NCI-H526 (cell line): ENCODE data around the gene EXOC3.
"Not testable (repeated sequence)": the region's sequence is repeated elsewhere in the genome, so short reads cannot be mapped to it uniquely, and the experiment has no call there.

Experiments used
- DNase-seq, 2 experiments: peaks; one replicate each; lab custom pipeline; 2025; lab: John Stamatoyannopoulos, UW

EXOC3 gene

DNA sequence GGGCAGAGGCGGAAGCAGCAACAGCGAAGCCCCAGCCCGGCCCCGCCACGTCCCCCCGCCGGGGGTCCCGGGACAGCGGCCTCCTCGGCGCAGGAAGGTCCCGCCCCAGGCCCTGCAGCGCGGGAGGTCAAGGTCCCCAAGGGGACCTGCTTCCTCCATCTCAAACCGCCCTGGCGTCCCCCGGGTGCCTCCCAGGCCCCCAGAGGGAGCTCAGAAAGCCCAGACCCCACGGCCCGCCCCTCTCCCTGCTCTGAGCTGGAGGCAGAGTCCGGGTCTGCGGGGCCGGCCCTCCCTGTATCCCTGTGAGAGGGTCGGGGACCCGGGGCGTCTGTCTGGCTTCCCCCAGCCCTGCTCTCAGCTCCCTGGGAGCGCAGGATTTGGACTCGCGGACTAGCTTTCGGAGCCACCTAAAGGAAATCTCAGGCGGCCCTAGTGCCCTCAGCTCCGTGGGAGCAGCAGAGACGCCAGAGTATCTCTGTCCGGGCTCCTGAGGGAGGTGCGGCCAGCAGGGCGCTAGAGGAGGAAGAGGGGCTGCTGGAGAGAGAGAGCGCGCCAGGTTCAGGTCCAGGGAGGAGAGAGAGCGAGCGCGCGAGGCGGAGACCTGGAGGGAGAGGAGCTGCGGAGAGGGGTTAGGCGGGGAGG is 30.7 kb downstream of the EXOC3 start:
- DNase-seq = peak; percentile 37 to 72

DNA sequence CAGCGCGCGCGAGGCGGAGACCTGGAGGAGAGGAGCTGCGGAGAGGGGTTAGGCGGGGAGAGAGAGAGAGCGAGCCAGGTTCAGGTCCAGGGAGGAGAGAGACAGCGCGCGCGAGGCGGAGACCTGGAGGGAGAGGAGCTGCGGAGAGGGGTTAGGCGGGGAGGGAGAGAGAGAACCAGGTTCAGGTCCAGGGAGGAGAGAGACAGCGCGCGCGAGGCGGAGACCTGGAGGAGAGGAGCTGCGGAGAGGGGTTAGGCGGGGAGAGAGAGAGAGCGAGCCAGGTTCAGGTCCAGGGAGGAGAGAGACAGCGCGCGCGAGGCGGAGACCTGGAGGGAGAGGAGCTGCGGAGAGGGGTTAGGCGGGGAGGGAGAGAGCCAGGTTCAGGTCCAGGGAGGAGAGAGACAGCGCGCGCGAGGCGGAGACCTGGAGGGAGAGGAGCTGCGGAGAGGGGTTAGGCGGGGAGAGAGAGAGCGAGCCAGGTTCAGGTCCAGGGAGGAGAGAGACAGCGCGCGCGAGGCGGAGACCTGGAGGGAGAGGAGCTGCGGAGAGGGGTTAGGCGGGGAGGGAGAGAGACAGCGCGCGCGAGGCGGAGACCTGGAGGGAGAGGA is 31.4 kb downstream of the EXOC3 start:
- not testable (repeated sequence) for DNase-seq

DNA sequence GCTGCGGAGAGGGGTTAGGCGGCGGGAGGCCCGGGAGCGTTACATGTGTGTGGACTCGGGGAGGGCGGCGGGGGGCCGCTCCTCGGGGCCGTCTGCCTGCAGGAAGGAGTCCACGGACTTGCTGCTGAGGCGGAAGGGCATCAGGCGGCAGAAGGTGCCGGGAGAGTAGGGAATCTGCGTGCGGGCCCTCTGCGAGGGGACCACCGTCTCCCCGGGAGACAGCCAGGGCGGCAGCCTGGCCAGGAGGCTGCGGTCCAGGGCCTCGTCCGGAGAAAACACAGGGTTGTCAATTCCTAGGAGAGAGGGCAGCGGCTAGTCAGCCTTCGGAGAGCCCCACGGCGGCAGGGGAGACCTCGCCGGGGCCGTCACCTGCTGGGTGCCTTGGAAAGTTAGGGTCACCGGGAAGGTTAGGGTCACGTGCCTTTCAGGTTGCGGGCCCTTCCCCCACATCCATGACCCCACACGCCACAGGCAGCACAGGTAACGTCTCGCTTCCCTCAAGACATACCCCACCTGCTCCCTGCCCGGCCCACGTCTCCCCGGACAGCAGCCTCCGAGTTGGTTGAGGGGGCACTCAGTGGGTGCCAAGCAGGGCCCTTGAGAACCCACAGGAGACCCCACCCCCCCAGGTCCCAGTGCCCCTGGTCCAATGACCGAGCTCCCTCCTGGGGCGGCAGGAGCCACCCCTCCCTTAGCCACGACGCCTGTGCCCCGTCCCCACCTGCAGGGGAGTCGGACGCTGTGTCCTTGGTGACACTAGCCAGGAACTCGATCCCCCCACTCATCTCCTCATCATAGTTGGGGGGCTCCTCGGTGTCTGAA is 32.1 kb downstream of the EXOC3 start:
- DNase-seq = peak in 1 of 2 experiments; percentile 27

DNA sequence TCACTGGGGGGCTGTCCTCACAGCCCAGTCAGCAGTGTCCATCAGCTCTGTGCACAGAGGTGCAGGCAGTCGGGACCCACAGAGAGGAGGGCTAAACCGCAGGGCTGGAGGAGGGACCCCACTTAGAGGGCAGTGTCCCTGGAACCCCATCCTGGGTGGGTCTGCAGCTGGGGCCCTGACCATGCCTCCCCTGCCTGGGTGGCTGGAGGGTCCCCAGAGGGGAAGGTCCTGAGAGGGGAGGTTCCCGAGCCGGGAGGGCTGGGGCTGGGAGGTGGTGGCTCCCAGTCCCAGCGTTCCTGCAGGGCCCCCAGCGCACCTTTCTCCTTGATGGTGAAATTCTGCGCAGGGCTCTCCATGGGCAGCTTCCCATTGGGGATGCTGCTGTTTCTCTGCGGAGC is 32.7 kb downstream of the EXOC3 start:
- peak in 1 of 2 experiments; percentile 45 for DNase-seq

DNA sequence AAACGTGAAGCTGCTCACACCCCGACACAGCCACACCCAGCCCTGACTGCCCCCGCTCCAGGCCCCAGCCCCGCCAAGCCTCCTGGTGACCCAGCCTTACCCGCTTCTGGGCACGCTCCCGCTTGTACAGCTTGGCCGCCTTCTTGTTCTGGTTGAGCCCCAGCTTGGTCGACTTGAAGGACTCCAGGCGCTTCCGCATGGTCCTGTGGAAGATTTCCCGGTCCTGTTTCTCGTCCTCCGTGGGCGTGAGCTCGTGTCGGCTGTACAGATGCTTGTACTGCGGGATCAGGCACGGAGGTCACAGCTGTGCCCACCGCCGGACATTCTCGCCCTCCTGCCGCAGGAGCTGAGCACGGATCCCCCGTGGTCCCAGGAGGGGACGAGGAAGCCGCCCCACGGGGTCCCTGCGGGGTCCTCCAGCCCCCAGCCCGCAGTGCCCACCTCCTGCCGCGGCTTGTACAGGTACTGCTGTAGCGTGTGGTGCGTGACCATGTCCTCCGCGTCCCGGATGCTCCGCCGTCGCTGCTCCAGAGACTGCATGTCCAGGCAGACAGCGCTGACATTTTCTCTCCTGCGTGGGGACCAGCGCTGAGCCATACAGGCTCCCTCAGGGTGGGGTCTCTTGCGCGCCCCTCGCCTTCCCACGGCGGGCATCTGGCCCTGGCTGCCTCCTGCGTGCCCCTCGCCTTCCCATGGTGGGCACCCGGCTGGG is 33.3 kb downstream of the EXOC3 start:
- DNase-seq = peak in 1 of 2 experiments; percentile 45

DNA sequence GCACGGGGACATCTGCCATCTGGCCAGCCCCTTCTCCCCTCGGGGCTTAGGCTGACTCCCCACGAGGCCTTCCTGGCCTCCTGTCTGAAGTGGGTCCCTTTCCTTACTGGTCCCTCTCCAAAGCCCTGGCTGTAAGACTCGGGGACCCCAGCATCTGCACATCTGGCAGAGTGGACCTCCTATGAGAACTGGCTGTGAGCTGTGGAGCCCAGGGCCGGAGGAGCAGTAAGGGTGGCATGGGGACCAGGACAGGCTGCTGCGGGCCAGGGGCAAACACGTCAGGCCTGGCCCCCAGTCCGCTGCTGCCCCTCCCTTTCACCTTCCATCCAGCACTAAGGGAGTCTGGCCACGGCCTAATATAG is 33.8 kb downstream of the EXOC3 start:
- no peak for DNase-seq

DNA sequence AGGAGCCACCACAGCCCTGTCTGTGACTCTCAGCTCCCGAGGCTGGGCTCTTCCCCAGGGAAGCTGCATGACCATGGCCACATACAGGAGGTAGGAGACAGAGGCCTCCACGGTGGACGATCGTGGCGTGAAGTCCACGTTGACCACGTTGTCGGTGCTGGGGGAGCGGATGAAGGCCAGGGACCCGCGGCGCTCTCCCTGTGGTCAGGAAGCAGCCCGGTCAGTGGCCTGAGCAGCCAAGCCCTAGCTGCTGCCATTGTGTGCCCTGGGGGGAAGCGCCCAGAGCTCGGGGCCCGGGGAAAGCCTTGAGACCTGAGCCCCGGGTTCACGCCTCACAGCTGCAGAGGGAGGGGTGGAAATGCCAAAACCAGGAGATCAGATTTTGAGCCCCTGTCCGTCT is 34.3 kb downstream of the EXOC3 start:
- DNase-seq = no peak

DNA sequence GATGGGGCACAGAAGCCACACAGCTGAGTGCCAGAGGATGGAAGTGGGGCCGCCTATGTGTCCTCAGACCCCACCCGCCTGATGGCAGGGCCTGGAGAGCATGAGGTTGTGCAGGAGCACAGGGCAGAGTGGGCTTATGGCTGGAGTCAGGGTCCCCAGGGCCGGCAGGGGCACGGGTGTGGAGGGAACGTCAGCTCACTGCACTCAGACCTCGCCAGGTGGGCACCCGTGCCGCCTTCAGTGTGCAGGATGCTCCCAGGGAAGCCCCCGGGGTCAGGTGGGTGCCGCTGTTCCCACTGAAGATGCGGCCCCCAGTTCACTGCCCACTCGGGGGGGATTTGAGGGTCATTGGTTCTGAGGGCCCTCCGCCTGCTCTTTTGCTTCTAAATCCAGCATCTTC is 34.9 kb downstream of the EXOC3 start:
- DNase-seq = no peak

DNA sequence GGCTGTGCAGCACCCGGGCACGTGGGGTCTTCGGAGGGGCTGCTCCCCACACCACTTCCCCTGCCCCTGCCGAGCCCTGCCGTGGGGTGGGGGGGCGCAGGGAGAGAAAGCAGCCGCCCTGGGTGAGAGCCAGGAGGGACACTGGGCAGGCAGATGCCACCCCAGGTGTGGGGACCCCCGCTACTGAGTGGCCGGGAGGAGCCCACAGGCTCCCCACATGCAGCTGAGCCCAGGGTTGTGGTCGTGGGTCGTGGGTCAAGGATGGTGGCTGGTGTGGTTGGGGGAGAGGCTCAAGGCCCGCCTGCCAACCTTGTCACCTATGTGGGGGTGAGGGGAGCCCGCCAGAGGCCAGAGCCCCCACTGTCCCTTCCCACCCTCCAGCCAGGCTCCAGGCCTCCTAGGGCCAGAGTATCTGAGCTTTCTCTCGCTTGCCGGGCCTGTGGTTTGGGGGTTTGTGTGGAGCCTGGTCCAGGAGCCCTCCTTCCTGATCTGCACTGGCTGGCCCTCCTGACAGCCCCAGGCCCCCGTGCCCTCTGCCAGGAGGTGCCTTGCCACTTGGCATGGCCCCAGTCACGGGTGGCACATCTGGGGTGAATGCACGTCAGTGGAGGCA is 35.5 kb downstream of the EXOC3 start:
- no peak for DNase-seq

DNA sequence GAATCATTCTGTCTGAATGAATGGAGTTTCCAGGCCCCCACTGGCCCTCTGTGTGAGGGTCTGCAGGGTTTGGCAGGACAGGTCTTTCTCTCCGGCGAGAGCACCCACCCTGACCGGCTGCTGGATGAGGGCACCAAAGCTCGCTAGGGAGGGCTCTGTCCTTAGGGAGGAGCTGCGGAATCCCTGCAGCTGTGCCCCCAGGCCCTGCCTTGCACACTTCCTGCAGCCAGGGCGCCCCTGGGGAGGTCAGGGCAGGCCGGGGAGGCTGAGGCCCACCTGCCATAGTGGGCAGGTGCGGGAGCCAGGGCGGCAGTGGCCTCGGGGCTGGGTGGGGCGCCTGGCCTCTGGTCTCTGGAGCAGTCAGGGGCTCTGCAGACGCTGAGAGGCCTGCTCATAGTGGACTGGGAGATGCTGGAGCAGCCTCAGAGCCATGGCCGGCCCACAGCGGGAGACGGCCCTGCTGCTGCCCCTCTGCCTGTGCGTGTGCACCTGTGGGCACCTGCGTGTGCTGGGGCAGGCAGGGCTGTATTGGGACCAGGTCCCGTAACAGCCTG is 36.1 kb downstream of the EXOC3 start:
- no peak for DNase-seq

DNA sequence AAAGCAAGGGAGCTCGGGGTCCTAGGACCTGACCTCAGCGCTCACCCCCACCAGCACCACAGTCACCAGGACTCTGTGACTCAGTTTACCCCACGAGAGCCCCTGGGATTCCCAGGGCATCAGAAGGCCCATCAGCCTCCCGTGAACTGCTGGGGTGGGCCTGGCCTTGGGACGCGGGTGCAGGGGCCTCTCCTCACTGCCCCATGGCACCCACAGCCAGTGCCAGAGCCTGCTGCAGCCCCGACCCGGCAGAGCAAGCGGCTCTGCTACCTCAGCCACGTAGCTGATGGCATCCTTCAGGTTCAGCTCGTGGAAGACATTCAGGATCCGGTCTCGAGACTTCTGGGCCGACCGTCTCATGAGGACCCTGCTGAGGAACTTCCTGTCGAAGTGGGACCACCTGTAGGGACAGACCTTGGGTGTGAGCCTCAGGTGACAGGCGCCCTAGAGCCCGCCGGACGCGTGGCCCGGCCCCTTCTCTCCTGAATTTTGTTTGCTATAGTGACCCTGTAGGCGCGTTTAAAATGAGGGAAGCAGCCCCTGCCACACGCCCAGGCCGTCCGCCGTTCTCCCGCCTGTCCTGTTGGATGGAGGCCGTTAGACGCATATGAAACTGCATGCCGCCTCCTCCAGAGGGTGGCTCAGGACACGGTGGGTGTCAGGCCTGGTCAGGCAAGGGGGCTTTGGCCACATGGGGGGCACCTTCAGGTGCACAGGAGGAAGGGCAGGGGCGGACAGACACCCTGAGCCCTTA is 36.8 kb downstream of the EXOC3 start:
- DNase-seq = no peak

DNA sequence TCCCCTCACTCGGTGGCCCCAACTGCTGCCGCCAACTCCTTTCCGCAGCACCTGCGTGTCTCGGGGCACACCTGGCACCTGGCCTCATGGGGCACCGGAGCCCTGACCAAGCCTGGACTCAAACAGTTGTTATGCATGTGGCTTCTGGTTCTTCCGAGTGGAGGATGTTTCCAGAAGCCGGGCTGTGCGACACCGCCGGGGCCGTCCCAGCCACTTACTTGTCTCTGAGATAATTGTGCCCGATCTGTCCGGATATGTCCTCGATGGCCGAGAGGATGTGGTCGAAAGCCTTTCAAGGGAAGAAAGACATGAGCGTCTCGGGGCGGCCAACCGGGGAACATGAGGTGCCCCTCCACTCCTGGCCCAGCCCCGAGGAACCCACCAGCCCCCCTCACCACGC is 38.4 kb downstream of the EXOC3 start:
- DNase-seq = peak in 1 of 2 experiments; percentile 20

DNA sequence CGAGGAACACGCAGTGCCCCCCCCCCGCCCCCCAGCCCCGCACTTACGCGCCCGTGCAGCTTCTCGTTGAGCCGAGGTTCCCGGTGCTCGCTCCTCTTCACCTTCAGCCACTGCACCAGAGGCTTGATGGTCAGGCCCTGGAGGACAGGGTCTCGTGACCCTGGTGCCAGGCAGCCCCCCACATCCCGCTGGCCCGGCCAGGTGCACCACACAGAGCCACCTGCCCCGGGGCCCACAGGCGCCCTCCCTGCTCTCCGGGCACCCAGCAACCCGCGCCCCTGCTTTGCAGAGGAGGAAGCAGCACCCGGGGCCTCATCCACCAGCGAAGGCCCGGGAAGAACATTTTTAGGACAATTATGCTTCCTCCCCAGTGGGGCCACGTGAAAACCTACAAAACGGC is 39.0 kb downstream of the EXOC3 start:
- no peak for DNase-seq

DNA sequence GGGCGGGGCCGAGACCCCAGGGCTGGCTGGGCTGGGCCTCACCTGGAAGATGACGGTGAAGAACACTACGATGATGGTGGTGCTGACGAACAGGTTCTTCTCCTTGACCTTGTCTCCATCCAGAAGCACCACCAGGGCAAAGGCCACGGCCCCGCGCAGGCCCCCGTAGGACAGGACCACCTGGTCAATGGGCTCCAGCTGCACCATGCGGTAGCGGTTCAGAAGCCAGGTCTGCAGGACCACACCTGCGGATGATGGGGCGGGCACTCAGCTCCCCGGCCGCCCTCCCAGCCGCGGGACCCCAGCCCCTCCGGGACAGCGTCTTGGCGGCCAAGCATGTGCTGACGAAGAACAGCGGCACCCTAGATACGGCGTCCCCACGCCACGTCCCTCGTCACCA is 39.5 kb downstream of the EXOC3 start:
- no peak for DNase-seq

DNA sequence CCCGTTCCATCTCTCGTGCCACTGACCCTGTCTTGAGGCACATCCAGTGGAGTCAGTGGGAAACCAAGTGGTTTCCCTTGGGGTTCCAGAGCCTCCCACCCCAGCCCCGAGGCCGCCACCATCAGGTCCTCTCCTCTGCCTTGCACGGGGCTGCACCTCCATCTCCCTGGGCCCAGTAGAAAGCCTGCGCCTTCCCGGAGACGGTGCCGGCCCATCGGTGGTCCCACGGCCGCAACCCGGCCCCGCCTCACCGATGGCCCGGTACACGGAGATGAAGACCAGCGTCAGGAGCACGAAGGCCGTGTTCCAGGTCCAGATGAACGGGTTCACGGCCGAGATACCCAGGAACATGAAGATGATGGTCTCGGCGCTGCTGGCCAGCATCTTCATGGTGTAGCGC is 40.0 kb downstream of the EXOC3 start:
- DNase-seq = no peak

DNA sequence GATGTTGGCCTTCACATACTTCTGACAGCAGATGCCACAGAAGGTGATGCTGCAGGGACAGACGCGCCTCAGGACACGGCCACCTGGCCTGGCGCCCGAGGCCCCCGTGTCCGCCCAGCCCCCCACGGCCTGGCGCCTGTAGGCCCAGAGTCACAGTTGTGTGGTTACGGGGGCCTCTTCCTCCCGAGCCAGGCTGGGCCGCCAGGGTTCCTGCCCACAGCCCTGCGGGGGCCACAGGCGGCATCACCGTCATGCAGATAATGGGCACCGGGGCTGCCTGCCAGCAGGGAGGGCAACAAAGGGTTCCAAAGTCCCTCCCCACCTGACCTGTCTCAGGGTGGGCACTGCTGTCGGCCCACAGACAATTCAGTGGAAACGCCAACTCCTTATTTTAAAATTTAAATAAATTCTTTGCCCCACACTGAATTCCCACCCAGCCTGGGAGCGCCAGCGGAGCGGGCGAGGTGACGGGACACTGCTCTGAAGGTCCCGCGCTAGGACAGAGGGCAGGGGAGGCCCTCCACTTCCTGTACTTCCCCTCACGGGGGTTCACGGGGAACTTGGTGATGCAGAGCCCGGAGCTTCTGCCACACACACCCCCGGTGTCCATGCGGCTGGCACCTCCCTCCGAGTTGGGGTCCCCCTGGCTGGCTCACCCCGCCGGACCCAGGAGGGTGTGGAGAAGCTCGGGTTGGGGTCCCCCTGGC is 40.6 kb downstream of the EXOC3 start:
- no peak for DNase-seq

DNA sequence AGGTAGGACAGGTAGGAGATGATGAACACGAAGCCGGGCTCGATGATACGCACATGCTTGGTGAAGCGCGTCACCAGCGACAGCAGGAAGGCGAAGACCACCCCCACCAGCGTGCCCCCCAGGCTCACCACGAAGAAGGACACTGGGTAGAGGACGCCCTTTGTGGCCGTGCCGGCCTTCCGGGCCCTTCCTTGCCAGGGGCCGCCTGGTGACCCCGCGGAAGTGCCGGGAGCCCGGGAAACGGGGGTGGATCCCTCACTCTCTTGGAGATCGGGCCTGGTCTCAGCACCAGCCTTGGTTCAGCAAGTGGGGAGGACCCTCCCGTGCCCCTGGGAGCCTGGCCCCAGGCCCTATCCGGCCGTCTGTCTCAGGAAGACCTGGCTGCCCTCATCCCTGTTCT is 41.6 kb downstream of the EXOC3 start:
- DNase-seq = no peak

DNA sequence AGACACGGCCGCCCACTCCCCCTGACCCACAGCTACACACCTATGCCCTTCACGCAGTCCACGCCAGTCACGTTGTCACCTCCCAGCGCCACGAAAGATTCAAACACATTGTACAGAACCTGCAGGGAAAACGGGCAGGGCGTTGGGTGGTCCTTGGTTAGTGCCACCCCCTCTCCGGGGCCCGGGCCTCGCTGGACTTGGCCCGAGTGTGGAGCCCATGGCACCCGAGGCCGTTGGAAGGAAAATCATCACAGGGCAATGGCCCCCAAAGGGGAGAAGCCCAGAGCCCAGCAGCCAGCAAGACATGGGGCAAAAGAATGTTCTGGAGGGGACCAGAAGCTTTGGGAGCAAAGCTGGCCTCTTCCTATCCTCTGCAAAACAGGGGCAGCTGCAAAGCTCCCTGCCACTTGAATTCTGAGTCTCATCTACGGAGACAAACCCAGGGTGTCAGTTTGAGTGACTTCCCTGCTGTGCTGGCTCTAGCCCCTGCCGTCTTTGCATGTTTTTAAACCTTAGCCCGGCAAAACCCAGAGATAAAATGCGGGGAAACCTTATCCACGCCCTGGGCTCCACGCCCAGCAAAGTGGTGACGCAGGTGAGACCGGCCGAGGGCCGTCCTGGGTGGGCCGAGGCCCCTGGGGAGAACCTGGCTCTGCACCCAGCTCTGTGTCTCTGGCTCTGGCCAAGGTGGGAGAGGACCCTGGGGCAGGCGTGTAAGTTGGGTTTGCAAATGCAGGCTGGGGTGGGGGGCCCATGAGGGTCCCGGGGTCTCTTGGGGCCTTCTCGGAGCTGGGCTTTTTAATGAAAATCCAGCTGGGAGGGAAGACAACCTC is 42.4 kb downstream of the EXOC3 start:
- no peak for DNase-seq

DNA sequence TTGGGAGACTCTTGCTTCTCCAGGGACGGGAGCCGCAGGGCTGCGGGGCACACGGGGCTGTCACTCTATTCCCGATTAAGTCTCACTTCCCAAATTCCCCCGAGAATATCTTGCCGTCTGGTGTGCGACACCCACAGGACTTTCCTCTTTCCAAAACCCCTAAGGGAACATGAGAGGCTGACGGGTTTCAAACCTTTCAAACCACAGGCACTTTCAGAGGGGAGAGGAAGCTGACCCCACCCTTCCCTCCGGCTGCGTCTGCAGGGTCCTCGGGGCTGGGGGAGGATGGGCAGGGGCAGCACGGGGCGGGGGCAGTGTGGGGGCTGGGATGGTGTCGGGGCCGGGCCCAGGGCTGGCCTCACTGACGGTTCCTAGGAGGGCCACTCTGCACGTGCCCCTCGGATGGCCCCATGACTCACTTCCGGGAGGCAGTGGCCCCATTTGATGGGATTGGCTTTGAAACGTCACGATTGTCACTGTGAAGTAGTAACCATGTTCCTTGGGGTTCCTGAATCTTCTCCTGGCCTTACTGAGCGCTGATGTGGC is 43.0 kb downstream of the EXOC3 start:
- DNase-seq = no peak
